ENCODE data around the gene BMPR1A.

BMPR1A gene

DNA sequence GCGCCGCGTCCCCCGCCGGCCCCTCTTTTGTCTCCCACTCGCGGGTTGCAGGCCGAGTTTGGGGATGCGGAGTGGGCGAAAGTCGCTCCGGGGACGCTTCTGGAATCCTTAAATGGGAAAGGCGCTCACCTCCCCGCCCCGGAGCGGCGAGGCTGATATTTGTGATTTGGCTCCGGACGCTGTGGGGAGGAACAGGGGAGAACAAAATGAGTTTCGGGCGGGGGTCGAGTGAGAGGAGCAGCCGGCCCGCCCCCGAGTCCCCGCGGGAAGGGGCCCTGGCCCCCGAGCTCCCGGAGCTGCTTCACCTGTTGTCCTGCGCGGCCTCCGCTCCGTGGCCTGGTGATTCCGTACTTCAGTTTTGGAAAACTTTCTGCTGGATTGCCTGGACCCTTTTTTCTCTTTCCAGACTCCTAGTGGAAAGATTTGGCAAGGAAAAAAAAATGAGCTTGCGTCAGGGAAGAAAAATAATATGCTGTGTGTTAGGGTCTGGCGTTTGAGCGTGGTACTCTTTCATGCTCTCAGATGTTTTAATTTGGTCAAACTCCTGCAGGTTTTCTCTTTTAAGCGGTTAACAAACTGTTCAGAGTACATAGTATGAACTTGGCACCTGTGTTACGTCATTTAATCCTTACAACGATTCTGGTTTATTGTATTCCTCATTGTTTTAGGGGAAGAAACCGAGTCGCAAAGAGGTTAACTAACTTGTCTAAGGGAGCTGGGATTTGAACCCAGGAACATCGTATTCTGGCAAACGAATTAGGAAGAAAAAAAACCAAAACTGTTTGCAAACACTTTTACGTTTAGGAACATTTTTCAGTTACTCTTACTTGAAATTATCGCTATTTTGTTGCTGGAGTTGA is 924 bp downstream of the BMPR1A start:
- in situ Hi-C loops (cut with MboI; ENCODE audit: low sequenced_read_pairs, unreplicated experiment) = no loop called here
- TF ChIP-seq, protein P1, sequence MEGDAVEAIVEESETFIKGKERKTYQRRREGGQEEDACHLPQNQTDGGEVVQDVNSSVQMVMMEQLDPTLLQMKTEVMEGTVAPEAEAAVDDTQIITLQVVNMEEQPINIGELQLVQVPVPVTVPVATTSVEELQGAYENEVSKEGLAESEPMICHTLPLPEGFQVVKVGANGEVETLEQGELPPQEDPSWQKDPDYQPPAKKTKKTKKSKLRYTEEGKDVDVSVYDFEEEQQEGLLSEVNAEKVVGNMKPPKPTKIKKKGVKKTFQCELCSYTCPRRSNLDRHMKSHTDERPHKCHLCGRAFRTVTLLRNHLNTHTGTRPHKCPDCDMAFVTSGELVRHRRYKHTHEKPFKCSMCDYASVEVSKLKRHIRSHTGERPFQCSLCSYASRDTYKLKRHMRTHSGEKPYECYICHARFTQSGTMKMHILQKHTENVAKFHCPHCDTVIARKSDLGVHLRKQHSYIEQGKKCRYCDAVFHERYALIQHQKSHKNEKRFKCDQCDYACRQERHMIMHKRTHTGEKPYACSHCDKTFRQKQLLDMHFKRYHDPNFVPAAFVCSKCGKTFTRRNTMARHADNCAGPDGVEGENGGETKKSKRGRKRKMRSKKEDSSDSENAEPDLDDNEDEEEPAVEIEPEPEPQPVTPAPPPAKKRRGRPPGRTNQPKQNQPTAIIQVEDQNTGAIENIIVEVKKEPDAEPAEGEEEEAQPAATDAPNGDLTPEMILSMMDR (IDR thresholded peaks at IDR 0.05; ENCODE audit: borderline replicate concordance, control extremely low read depth, extremely low read depth, insufficient read depth, missing control alignments) = no peak
- peak; percentile 40 for DNase-seq (ENCODE audit: low spot score)

DNA sequence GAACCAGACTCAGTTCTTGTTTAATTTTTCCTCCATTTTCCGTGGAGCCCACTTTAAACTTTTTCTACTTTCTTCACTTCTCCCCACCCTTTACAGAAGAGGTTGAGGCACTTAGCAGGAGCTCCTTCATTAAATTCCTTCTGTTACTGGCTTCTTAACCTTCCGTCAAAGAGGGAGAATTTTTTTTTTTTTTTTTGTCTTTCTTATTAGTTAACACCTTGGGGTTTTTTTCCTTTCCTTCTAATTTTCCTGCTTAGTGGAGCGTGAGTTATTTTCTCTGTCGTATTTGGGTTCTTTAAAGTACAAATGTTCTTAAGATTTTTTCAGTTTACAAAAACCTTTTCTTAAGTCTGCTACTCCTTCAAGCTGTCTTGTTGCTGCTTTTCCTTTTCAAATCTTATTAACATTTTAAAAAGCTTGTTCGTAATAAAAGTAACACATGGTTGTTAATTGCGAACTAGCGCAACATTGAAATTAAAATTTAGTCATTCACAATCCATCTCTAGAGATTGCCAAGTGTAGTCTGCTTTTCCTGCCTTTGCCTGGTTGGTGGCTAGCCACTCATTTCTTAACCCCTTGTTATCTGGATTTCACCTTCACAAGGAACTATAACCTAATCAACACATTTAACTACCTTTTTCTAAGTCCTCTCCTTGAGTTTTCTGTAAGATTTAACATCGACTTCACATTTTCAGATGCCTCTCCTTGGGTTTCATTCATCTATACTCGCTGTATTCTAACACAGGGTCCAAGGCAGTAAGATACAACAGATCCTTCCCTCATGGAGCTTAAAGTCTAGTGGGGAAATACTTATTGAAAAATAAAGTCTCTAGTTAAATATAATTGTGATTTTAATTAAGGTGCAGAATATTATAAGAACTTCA is 2.0 kb downstream of the BMPR1A start:
- TF ChIP-seq, protein P1 (IDR thresholded peaks at IDR 0.05; ENCODE audit: borderline replicate concordance, control extremely low read depth, extremely low read depth, insufficient read depth, missing control alignments) = no peak
- in situ Hi-C loops (cut with MboI; ENCODE audit: low sequenced_read_pairs, unreplicated experiment) = no loop called here
- DNase-seq (ENCODE audit: low spot score) = no peak

DNA sequence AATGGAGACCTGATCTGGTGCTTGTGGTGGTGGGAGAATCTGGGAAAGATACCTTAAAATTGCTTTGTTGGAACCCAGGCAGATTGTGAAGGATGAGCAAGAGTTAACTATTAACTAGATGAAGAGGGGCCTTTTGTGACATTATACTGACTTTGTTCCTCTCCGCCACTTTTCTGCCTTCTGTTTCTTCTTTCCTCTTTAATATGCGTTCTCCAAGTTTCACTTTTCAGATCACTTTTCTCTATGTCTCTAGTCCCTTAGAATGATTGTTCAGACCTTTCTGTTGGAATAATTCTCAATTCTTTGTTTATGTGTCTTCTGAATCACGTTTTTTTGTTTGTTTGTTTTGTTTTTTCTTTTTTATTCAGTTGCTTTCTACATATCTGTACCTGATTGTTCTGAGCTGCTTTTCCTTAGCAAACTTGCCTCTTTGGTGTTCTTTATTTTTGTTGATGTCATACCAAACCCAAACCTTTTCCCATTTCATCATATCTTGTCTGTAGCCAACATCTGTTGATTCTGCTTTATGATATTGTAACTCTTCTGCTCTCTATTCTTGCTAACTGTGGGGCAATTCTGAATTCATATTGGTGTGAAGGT is 2.8 kb downstream of the BMPR1A start:
- in situ Hi-C loops (cut with MboI; ENCODE audit: low sequenced_read_pairs, unreplicated experiment) = no loop called here
- DNase-seq (ENCODE audit: low spot score) = no peak
- TF ChIP-seq, protein P1 (IDR thresholded peaks at IDR 0.05; ENCODE audit: borderline replicate concordance, control extremely low read depth, extremely low read depth, insufficient read depth, missing control alignments) = no peak

DNA sequence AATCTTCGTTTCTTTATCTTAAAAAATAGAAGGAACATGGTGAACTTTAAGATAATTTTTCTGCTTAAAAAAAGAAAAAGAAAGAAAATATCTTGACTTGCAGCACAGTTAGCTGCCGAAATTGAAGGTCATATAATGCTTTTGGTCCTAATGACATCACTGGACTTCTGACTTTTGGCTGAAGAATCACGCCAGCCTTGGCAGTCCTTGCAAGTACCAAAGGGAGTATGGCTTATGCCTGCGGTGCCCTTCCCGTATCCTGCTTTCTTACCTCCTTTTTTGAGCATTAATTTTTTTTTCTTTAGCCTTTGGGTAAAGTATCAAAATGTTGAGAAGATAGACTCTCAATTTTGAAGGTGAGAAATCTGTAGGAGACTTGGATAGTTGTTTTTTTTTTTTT is 7.0 kb downstream of the BMPR1A start:
- in situ Hi-C loops (cut with MboI; ENCODE audit: low sequenced_read_pairs, unreplicated experiment) = no loop called here
- no peak for DNase-seq (ENCODE audit: low spot score)
- TF ChIP-seq, protein P1 (IDR thresholded peaks at IDR 0.05; ENCODE audit: borderline replicate concordance, control extremely low read depth, extremely low read depth, insufficient read depth, missing control alignments) = no peak

DNA sequence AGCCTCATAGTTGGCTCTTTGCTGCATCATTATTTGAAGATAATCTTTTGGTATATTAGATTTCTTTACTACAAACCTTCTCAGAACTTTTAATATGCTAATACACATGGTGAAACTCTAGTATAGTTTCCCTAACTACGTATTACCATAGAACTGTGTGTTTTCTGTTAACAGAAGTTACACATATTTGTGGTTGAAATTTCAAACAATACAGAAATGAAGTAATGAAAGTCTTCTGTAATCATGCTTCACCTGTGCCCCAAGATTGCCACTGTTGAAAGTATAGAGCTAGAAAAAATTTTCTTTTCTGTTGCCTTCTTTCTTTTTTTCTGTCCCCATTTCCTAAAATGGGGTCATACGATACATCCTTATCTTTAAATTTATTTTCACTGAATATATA is 9.1 kb downstream of the BMPR1A start:
- in situ Hi-C loops (cut with MboI; ENCODE audit: low sequenced_read_pairs, unreplicated experiment) = no loop called here
- DNase-seq (ENCODE audit: low spot score) = no peak
- TF ChIP-seq, protein P1 (IDR thresholded peaks at IDR 0.05; ENCODE audit: borderline replicate concordance, control extremely low read depth, extremely low read depth, insufficient read depth, missing control alignments) = no peak

DNA sequence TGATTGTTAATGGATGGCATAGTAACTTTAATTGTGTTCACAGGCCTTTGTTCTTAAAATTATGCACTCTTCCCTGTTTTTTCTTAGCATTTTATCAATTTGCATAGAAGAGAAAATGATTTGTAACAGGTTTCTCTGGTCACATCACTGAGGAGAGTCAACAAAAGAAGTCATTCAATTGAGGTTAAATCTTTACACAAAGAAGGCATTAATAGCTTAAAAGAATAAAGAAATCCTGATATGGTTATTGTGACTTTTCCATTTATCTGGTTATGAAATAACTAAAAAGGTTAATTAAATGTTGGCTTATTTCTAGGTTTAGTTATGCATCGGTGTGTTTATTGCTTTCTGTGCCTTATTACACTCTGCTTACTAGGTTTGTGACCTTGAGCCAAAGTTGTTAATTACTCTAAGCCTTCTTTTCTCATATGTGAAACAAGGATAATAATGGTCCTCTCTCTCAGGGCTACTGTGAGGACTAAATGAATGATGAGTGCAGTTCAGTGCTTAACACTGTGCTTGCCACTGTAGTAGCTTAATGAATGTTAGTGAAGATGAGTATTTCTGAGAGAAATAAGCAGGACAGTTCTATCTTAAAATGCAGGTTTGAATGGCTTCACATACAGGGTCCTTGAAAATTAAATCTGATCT is 12.1 kb downstream of the BMPR1A start:
- TF ChIP-seq, protein P1 (IDR thresholded peaks at IDR 0.05; ENCODE audit: borderline replicate concordance, control extremely low read depth, extremely low read depth, insufficient read depth, missing control alignments) = no peak
- in situ Hi-C loops (cut with MboI; ENCODE audit: low sequenced_read_pairs, unreplicated experiment) = no loop called here
- no peak for DNase-seq (ENCODE audit: low spot score)

Measured in GM13976 (cell line).